ENCODE results near the gene TRANK1. TPM values are rescaled to one million over a fixed set of nuclear protein-coding genes. Genes with fewer than 3 reads are reported as not detected.
"Not testable (repeated sequence)": the region's sequence is repeated elsewhere in the genome, so short reads cannot be mapped to it uniquely, and the experiment has no call there.

The TRANK1 gene
- total RNA-seq, 1 donor from 2014 or later: 24.9 TPM

DNA sequence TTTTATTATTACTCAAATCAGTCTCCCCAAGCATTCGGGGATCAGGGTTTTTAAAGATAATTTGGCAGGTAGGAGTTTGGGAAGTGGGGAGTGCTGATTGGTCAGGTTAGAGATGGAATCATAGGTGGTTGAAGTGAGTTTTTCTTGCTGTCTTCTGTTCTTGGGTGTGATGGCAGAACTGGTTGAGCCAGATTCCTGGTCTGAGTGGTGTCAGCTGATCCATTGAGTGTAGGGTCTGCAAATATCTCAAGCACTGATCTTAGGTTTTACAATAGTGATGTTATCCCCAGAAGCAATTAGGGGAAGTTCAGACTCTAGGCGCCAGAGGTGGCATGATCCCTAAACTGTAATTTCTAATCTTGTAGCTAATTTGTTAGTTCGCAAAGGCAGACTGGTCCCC, 20.6 kb upstream of the TRANK1 start:
- Mint-ChIP-seq H3K36me3 (ENCODE audit: unreplicated experiment) (no peaks in the 10 kb centered on the region), H3K27ac (ENCODE audit: unreplicated experiment) (no peak overlapping the region), H3K4me3 (ENCODE audit: unreplicated experiment) (no peak overlapping the region), H3K9me3 (ENCODE audit: unreplicated experiment) (no peaks in the 10 kb centered on the region), H3K27me3 (ENCODE audit: unreplicated experiment) (peaks cover 3% of the 10 kb centered on the region), H3K4me1 (ENCODE audit: unreplicated experiment) (no peaks in the 10 kb centered on the region)
- TF ChIP-seq, protein P1, sequence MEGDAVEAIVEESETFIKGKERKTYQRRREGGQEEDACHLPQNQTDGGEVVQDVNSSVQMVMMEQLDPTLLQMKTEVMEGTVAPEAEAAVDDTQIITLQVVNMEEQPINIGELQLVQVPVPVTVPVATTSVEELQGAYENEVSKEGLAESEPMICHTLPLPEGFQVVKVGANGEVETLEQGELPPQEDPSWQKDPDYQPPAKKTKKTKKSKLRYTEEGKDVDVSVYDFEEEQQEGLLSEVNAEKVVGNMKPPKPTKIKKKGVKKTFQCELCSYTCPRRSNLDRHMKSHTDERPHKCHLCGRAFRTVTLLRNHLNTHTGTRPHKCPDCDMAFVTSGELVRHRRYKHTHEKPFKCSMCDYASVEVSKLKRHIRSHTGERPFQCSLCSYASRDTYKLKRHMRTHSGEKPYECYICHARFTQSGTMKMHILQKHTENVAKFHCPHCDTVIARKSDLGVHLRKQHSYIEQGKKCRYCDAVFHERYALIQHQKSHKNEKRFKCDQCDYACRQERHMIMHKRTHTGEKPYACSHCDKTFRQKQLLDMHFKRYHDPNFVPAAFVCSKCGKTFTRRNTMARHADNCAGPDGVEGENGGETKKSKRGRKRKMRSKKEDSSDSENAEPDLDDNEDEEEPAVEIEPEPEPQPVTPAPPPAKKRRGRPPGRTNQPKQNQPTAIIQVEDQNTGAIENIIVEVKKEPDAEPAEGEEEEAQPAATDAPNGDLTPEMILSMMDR (IDR thresholded peaks at IDR 0.05): no peak
- DNase-seq (ENCODE audit: extremely low spot score, unreplicated experiment): no peak

DNA sequence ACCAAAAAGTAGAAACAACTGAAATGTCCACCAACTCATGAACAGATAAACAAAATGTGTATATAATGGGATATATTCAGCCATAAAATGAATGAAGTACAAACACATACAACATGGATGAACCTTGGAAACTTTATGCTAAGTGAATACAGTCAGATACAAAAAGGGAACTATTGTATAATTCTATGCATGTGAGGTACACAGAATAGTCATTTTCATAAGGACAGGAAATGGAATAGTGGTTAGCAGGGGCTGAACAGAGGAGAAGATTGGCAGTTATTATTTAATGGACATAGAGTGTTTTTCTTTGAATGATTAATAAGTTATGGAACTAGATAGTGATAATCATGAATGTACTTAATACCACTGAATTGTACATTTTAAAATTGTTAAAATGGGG, 20.0 kb upstream of the TRANK1 start:
- TF ChIP-seq, protein P1 (IDR thresholded peaks at IDR 0.05): no peak
- Mint-ChIP-seq H3K27me3 (ENCODE audit: unreplicated experiment) (peaks cover 3% of the 10 kb centered on the region), H3K36me3 (ENCODE audit: unreplicated experiment) (no peaks in the 10 kb centered on the region), H3K27ac (ENCODE audit: unreplicated experiment) (no peak overlapping the region), H3K4me1 (ENCODE audit: unreplicated experiment) (no peaks in the 10 kb centered on the region), H3K9me3 (ENCODE audit: unreplicated experiment) (no peaks in the 10 kb centered on the region), H3K4me3 (ENCODE audit: unreplicated experiment) (no peak overlapping the region)
- DNase-seq (ENCODE audit: extremely low spot score, unreplicated experiment): no peak

DNA sequence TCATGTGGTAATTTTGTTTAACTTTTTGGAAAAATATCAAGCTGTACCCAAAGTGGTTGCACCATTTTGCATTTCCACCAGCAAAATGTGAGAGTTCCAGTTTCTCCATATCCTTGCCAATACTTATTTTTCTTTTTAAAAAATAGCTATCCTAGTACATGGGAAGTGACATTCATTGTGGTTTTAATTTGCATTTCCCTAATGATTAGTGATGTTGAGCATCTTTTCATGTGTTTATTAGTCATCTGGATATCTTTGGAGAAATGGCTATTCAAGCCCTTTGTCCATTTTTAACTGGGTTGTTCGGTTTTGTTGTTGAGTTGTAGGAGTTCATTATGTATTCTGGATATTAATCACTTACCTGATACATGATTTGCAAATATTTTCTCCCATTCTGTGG, 19.5 kb upstream of the TRANK1 start:
- H3K27me3 Mint-ChIP-seq (ENCODE audit: unreplicated experiment): peaks cover 3% of the 10 kb centered on the region
- TF ChIP-seq, protein P1 (IDR thresholded peaks at IDR 0.05): no peak

GRCh38 chr3:36963008-36963407, 18.2 kb upstream of the TRANK1 start:
- not testable (repeated sequence) for H3K27ac Mint-ChIP-seq (ENCODE audit: unreplicated experiment); H3K4me3 Mint-ChIP-seq (ENCODE audit: unreplicated experiment); H3K36me3 Mint-ChIP-seq (ENCODE audit: unreplicated experiment); H3K9me3 Mint-ChIP-seq (ENCODE audit: unreplicated experiment); DNase-seq (ENCODE audit: extremely low spot score, unreplicated experiment); H3K27me3 Mint-ChIP-seq (ENCODE audit: unreplicated experiment); H3K4me1 Mint-ChIP-seq (ENCODE audit: unreplicated experiment)

More for the DNA sequence above, 19.5 kb upstream of the TRANK1 start:
- DNase-seq (ENCODE audit: extremely low spot score, unreplicated experiment): no peak
- H3K4me3 Mint-ChIP-seq (ENCODE audit: unreplicated experiment): no peak overlapping the region
- no peaks in the 10 kb centered on the region for H3K36me3 Mint-ChIP-seq (ENCODE audit: unreplicated experiment)
- no peak overlapping the region for H3K27ac Mint-ChIP-seq (ENCODE audit: unreplicated experiment)
- no peaks in the 10 kb centered on the region for H3K9me3 Mint-ChIP-seq (ENCODE audit: unreplicated experiment)
- no peaks in the 10 kb centered on the region for H3K4me1 Mint-ChIP-seq (ENCODE audit: unreplicated experiment)

- DNase-seq (ENCODE audit: extremely low spot score, unreplicated experiment): no peak
- Mint-ChIP-seq H3K4me1 (ENCODE audit: unreplicated experiment) (no peaks in the 10 kb centered on the region), H3K36me3 (ENCODE audit: unreplicated experiment) (no peaks in the 10 kb centered on the region), H3K27ac (ENCODE audit: unreplicated experiment) (no peak overlapping the region), H3K27me3 (ENCODE audit: unreplicated experiment) (peaks cover 6% of the 10 kb centered on the region), H3K9me3 (ENCODE audit: unreplicated experiment) (no peaks in the 10 kb centered on the region), H3K4me3 (ENCODE audit: unreplicated experiment) (no peak overlapping the region)
- TF ChIP-seq, protein P1 (IDR thresholded peaks at IDR 0.05): no peak
These were observed 15.6 kb upstream of the TRANK1 start for GRCh38 chr3:36960502-36960901.

GRCh38 chr3:36959821-36960220, 15.0 kb upstream of the TRANK1 start:
- no peaks in the 10 kb centered on the region for H3K9me3 Mint-ChIP-seq (ENCODE audit: unreplicated experiment)
- no peak overlapping the region for H3K4me3 Mint-ChIP-seq (ENCODE audit: unreplicated experiment)
- DNase-seq (ENCODE audit: extremely low spot score, unreplicated experiment): no peak
- H3K4me1 Mint-ChIP-seq (ENCODE audit: unreplicated experiment): no peaks in the 10 kb centered on the region
- peaks cover 8% of the 10 kb centered on the region for H3K27me3 Mint-ChIP-seq (ENCODE audit: unreplicated experiment)
- TF ChIP-seq, protein P1 (IDR thresholded peaks at IDR 0.05): no peak
- H3K36me3 Mint-ChIP-seq (ENCODE audit: unreplicated experiment): no peaks in the 10 kb centered on the region
- H3K27ac Mint-ChIP-seq (ENCODE audit: unreplicated experiment): no peak overlapping the region

All from osteocyte (in vitro differentiated cells).